ENCODE data around the gene IRX2.

IRX2 gene

DNA sequence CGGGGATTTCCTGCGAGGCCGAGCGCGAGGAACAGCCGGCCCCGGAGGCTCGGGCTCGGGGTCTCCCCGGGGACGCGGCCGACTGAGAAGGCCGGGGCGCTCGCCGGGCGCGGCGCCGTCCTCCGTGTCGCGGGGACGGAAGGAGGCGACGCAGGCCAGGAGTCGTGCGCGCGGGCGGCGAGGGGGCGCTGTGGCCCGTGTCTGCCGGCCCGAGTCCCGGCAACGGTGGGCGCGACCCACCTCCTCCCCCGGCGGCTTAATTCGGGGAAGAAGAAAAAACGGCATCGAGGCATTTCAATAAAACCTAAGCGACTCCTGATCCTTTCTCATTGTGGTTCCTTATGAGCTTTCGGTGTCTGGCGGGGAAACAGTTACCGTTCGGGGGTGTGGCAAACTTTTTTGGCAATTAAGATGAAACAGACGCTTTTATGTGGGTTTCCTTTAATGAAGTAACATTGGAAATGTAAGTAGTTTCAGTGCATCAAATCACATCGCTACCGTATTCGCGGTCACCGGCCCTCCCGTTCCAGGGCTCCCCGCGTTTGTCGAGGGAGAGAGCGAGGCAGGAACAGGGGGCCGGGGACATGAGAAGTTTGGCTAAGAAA, 3.7 kb upstream of the IRX2 start:
- DNase-seq, result peak in 1 of 2 donors; percentile 54
- H3K4me1 ChIP-seq, result peaks cover 0 to 64% (median 56%) of the 10 kb centered on the region in 4 donors
- H3K36me3 ChIP-seq, result no peaks in the 10 kb centered on the region
- intact Hi-C loops (cut with DNase I; ENCODE audit: low total_unique reads), result no loop called here
- H3K27me3 ChIP-seq, result peaks cover 0 to 96% of the 10 kb centered on the region in 2 donors
- H3K27ac ChIP-seq, result no peak overlapping the region
- TF ChIP-seq, protein P1, sequence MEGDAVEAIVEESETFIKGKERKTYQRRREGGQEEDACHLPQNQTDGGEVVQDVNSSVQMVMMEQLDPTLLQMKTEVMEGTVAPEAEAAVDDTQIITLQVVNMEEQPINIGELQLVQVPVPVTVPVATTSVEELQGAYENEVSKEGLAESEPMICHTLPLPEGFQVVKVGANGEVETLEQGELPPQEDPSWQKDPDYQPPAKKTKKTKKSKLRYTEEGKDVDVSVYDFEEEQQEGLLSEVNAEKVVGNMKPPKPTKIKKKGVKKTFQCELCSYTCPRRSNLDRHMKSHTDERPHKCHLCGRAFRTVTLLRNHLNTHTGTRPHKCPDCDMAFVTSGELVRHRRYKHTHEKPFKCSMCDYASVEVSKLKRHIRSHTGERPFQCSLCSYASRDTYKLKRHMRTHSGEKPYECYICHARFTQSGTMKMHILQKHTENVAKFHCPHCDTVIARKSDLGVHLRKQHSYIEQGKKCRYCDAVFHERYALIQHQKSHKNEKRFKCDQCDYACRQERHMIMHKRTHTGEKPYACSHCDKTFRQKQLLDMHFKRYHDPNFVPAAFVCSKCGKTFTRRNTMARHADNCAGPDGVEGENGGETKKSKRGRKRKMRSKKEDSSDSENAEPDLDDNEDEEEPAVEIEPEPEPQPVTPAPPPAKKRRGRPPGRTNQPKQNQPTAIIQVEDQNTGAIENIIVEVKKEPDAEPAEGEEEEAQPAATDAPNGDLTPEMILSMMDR (IDR thresholded peaks at IDR 0.05), result no peak
- H3K4me3 ChIP-seq, result peak overlapping the region in 1 of 2 donors; percentile 48
- H3K9me3 ChIP-seq, result no peaks in the 10 kb centered on the region

DNA sequence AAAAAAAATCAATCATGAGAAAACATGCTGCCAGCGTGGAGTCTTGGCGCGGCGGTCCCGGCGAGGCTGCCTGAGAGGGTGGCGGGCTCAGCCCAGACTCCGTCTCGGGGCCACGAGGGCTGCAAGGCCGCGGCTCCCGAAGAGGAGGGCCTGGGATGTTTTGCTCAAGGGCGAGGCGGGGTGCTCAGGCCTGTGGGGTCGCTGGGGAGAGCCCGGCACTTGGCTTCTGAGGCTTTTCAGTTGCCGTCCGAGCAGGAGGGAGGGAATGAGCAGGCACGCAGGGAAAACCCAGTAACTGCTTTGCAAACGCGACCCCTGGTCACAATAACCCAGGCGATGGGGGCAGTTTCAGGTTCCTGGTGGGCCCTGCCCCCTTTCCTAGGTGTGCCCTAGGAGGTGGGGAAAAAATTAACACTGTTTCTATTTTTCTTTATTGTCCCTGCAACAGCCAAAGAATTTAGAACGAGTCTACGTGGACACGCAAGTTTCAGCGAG, 3.2 kb upstream of the IRX2 start:
- Histone ChIP-seq H3K27ac (no peak overlapping the region), H3K27me3 (peaks cover 0 to 96% of the 10 kb centered on the region in 2 donors)

DNA sequence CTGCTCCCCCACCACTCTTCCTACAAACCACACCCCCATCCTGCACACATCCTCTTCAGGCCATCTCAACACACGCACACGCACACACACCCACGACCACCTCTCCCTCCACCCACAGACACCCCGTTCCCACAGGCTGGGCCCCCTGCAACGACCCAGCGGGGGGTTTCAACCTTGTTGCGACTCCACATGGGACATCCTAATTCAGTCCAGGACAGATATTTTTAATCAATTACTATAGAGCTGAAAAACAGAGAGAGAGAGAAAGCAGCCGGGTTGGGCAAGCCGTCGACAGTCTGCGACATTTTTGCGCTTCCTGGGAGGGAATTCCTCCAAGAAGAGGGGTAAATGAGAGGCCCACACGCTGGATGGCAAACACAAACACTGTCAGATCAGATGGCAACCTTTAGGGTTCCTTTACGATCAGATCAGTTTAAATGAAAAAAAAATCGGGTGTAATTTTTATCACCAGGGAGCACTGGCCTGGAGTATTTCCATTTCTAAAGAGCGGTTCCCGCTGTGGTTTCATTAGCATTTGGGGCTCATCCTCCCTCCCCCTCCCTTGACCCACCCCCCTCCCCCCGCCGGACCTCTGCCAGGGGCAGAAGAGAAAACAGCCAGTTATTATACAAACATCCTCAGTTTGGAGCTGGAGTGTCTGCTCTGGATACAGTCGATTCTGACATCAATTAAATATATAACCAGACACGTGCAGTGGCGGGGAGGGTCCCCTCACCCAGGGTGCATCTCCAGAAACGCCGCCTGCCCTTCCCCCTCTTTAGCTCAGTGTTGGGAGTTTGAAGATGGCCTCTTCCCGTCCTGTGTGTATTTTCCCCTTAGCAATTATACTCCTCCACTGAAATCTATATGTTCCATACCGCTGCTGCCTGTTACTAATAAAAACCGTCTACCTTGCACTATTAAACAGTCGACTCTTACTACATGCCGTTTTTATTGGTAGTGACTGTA, 2.3 kb upstream of the IRX2 start:
- intact Hi-C loops (cut with DNase I; ENCODE audit: low total_unique reads), result no loop called here
- Histone ChIP-seq H3K9me3 (no peaks in the 10 kb centered on the region), H3K36me3 (no peaks in the 10 kb centered on the region), H3K27ac (no peak overlapping the region), H3K4me1 (peaks cover 0 to 69% (median 64%) of the 10 kb centered on the region in 4 donors), H3K4me3 (no peak overlapping the region), H3K27me3 (peaks cover 0 to 96% of the 10 kb centered on the region in 2 donors)
- TF ChIP-seq, protein P1 (IDR thresholded peaks at IDR 0.05), result no peak
- DNase-seq, result peak in 1 of 2 donors; percentile 21

More for the DNA sequence above, 3.2 kb upstream of the IRX2 start:
- intact Hi-C loops (cut with DNase I; ENCODE audit: low total_unique reads), result no loop called here
- peak in 1 of 2 donors; percentile 44 for DNase-seq
- no peaks in the 10 kb centered on the region for H3K36me3 ChIP-seq
- TF ChIP-seq, protein P1 (IDR thresholded peaks at IDR 0.05), result no peak
- H3K4me3 ChIP-seq, result peak overlapping the region in 1 of 2 donors; percentile 48
- no peaks in the 10 kb centered on the region for H3K9me3 ChIP-seq
- H3K4me1 ChIP-seq, result peaks cover 0 to 69% (median 59%) of the 10 kb centered on the region in 4 donors

DNA sequence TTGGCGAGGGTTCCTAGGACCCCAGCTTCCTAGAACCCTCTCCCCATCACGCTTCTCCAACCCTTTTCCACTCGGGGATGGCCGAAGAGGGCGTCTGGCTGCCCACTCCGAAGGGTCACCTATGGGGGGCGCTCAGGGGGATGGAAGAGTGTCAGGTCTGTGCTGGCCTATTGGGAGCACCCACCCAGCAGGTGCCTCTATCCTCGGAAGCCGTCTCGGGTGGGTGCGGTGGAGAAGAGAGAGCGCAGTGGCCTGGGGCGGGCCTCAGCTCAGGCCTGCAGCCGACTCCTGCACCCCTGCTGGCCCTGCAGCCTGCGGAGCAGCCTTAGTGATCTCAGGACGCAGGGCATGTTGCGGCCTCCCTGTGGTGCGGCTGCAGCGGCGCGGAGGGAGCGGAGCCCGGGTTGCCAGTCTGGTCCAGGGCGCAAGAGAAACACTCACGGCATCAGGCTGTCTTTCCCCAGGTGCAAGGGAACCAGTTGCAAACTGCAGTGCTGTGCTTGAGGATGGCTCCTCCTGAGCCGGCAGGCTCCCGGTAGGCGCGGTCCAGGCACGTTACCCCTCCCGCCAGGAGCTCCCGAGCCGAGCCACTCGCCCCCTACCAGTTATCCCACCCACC, 1.5 kb upstream of the IRX2 start:
- peaks cover 0 to 98% of the 10 kb centered on the region in 2 donors for H3K27me3 ChIP-seq
- H3K27ac ChIP-seq, result no peak overlapping the region
- no peak for DNase-seq
- intact Hi-C loops (cut with DNase I; ENCODE audit: low total_unique reads), result no loop called here
- H3K4me1 ChIP-seq, result peaks cover 0 to 71% (median 64%) of the 10 kb centered on the region in 4 donors
- no peaks in the 10 kb centered on the region for H3K36me3 ChIP-seq
- no peaks in the 10 kb centered on the region for H3K9me3 ChIP-seq
- TF ChIP-seq, protein P1 (IDR thresholded peaks at IDR 0.05), result no peak
- H3K4me3 ChIP-seq, result peak overlapping the region in 1 of 2 donors; percentile 59

DNA sequence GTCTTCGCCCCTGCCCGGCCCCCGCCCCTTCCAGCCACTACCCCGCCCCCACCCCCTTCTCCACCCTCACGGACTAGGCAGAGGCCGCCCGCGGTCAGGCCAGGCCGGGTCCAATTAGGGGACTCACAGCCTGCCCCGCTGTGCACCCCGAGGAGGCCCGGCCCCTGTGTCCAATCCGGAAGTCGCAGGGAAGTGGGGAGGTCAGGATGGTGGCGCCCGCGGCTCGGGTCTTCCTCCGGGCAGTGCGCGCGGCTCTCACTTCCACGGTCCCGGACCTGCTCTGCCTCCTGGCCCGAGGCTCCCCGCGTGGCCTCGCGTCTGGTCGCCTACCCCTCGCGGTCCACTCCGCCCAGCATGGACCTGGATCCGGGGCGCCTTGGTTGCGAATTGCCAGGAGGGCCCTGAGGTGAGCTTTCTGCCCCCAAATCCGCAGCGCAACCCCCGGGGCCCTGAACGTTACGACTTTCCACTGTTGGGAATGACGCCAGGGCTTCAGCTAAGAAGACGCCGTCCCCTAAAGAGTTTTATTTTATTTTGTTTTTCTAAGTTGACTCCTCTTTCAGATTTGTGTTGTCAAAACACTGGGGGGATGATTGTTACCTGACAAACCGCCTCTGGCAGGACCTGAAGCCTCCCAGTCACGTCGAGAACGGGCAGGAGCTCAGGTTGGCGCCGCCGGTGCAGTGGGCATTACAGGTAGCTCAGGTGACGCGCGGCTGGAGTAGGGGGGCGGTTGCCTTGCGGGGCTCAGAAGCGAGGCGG, 763 bp upstream of the IRX2 start:
- no peak for DNase-seq
- TF ChIP-seq, protein P1 (IDR thresholded peaks at IDR 0.05), result no peak
- H3K4me3 ChIP-seq, result peak overlapping the region; percentile 41 to 59
- peaks cover 0 to 97% of the 10 kb centered on the region in 2 donors for H3K27me3 ChIP-seq
- H3K9me3 ChIP-seq, result no peaks in the 10 kb centered on the region
- H3K27ac ChIP-seq, result peak overlapping the region in 1 of 2 donors; percentile 50
- intact Hi-C loops (cut with DNase I; ENCODE audit: low total_unique reads), result no loop called here
- peaks cover 0 to 69% (median 63%) of the 10 kb centered on the region in 4 donors for H3K4me1 ChIP-seq
- H3K36me3 ChIP-seq, result no peaks in the 10 kb centered on the region
